ENCODE results near the gene ZDBF2. TPM values are rescaled to one million over a fixed set of nuclear protein-coding genes. Genes with fewer than 3 reads are reported as not detected.

The ZDBF2 gene
- total RNA-seq, 1 experiment from 2014 or later: 0.75 TPM

DNA sequence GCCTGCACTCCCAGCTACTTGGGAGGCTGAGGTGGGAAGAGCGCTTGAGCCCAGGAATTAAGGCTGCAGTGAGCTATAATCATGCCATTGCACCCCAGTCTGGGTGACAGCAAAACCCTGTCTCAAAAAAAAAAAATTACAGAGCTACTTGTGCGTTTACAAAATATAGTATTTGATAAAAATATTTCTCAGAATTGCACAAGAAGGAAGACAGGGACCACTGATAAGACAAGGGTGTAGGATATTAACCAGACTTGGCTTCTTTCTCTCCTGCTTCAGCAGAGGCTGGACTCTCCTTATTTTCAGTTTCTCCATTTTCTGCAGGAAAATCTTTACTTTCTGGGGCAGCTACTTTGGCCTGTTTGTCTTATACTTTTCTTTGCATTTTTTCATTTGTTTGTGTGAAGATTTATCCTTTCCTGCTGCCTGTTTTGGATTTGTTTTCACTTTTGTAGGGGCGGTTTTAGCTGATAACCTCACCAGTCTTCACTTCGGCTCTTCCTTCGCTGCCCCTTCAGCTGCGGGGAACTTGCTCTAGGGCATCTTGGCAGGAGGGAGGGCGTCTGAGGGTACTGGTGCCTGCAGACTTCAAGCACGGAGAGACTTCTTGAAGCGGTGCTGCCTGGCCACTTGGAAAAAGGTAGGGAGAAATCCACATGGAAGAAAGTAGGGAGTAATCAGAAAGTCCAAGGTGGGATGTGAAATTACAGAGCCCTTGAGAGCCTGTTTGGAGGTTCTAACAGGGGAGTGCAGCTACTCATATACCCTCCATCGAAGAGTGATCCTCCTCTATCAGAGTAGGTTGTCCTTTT lies 14.9 kb upstream of the ZDBF2 start:
- H3K27me3 ChIP-seq (replicated peaks; ENCODE audit: insufficient read depth, low read depth, low read length, poor library complexity): peaks cover 90% of the 10 kb centered on the region
- BruUV-seq (replicated peaks): no TSS peak

DNA sequence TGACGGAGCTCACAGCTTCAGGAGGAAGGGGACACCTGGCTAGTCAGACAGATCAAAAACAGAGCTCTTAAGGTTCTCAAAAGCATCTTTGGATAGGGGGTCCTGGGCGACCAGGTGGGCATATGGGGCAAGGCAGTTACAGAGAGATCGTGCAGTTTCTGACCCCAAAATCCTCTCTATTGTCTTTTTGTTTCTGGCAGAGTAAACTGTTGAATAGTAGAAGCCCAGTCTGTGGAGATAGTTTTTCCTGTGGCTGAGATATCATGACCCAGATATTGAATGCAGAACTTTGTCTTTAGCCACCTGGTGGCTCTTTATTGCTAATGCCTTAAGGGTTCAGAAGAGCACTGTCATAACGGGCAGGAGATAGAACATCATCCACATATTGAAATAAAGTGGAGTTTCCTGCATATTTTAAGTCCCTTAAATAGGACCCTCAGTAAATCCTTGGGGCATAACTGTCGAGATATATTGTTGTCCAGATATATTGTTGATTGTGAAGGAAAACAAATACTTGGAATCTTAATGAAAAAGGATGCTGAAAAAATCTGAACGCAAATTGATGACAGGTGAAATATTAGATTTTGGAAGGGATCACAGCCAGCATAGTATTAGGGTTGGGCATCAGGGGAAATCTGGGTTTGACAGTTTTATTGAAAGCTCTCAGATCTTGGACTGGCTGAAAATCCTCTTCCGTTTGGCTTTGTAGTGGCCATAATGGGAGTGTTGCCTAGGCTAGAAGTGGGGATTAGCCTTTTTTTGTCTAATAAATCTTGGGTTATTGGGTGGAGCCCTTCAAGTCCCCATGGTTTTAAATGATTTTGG lies 14.1 kb upstream of the ZDBF2 start:
- Histone ChIP-seq H3K9me3 (ENCODE audit: low read depth, low read length, poor library complexity, severe bottlenecking) (no peaks in the 10 kb centered on the region), H3K4me3 (ENCODE audit: low read depth, low read length, poor library complexity, severe bottlenecking) (no peak overlapping the region), H3K27me3 (replicated peaks; ENCODE audit: insufficient read depth, low read depth, low read length, poor library complexity) (peaks cover 92% of the 10 kb centered on the region), H3K27ac (ENCODE audit: low read depth, low read length, poor library complexity, severe bottlenecking) (no peak overlapping the region), H3K36me3 (ENCODE audit: insufficient read depth, low read length, poor library complexity, severe bottlenecking) (no peaks in the 10 kb centered on the region), H3K4me1 (ENCODE audit: insufficient read depth, low read length, poor library complexity, severe bottlenecking) (no peaks in the 10 kb centered on the region)
- DNase-seq (ENCODE audit: low spot score): peak; percentile 31
- TF ChIP-seq, protein P1, sequence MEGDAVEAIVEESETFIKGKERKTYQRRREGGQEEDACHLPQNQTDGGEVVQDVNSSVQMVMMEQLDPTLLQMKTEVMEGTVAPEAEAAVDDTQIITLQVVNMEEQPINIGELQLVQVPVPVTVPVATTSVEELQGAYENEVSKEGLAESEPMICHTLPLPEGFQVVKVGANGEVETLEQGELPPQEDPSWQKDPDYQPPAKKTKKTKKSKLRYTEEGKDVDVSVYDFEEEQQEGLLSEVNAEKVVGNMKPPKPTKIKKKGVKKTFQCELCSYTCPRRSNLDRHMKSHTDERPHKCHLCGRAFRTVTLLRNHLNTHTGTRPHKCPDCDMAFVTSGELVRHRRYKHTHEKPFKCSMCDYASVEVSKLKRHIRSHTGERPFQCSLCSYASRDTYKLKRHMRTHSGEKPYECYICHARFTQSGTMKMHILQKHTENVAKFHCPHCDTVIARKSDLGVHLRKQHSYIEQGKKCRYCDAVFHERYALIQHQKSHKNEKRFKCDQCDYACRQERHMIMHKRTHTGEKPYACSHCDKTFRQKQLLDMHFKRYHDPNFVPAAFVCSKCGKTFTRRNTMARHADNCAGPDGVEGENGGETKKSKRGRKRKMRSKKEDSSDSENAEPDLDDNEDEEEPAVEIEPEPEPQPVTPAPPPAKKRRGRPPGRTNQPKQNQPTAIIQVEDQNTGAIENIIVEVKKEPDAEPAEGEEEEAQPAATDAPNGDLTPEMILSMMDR (conservative IDR thresholded peaks at IDR 0.05; ENCODE audit: low read depth, low read length): peak; percentile 45; the same call in 1 of the 2 replicates
- TF ChIP-seq EZH2 (IDR thresholded peaks at IDR 0.05; ENCODE audit: borderline replicate concordance, low read depth, low read length, poor library complexity, severe bottlenecking): no peak
- no TSS peak for BruUV-seq (replicated peaks)
- intact Hi-C loops (cut with micrococcal nuclease; ENCODE audit: unreplicated experiment): loop anchor here (10.0 kb wide), 1 partner anchor 96 kb away; no protein-coding TSS in a partner anchor
- CTCF ChIA-PET: no interaction called here
- POLR2A ChIA-PET (ENCODE audit: low non-redundant PET): no interaction called here

More for the DNA sequence above, 14.9 kb upstream of the ZDBF2 start:
- no peaks in the 10 kb centered on the region for H3K36me3 ChIP-seq (ENCODE audit: insufficient read depth, low read length, poor library complexity, severe bottlenecking)
- H3K27ac ChIP-seq (ENCODE audit: low read depth, low read length, poor library complexity, severe bottlenecking): no peak overlapping the region
- no peaks in the 10 kb centered on the region for H3K4me1 ChIP-seq (ENCODE audit: insufficient read depth, low read length, poor library complexity, severe bottlenecking)
- no peak for DNase-seq (ENCODE audit: low spot score)
- TF ChIP-seq, protein P1 (conservative IDR thresholded peaks at IDR 0.05; ENCODE audit: low read depth, low read length): no peak
- ChIA-PET POLR2A (ENCODE audit: low non-redundant PET) (no interaction called here), CTCF (no interaction called here)
- H3K9me3 ChIP-seq (ENCODE audit: low read depth, low read length, poor library complexity, severe bottlenecking): no peaks in the 10 kb centered on the region
- intact Hi-C loops (cut with micrococcal nuclease; ENCODE audit: unreplicated experiment): loop anchor here (10.0 kb wide), 1 partner anchor 95 kb away; no protein-coding TSS in a partner anchor
- H3K4me3 ChIP-seq (ENCODE audit: low read depth, low read length, poor library complexity, severe bottlenecking): no peak overlapping the region

DNA sequence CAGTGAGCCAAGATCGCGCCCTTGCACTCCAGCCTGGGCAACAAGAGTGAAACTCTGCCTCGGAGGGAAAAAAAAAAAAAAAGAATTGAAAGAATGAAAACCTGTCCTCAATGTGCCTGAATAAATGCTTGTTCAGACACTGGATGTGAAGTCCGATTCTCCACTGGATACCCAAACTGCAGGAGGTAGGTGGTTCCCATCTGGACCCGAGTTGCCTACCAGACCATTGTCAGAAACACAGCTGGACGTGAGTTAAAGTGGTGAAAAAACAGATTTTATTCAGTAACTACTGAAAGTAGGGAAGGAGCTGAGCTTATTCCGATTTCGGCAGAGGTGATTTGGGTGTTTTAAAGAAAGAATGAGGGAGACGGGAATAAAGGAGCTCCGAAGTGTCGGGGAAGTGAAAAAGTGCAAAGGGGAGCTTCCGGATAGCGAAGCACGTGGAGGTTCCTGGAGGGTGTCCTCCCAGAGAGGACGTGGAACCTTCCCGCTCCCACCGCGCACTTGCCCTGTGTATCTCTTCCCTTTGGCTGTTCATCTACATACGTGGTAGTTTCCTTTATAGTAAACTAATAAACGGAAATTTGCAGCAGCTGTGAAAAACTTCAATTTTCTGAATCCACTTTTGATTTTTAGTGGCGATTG lies 10.4 kb upstream of the ZDBF2 start:
- no peaks in the 10 kb centered on the region for H3K4me1 ChIP-seq (ENCODE audit: insufficient read depth, low read length, poor library complexity, severe bottlenecking)
- no peaks in the 10 kb centered on the region for H3K9me3 ChIP-seq (ENCODE audit: low read depth, low read length, poor library complexity, severe bottlenecking)
- no TSS peak for BruUV-seq (replicated peaks)
- peaks cover 96% of the 10 kb centered on the region for H3K27me3 ChIP-seq (replicated peaks; ENCODE audit: insufficient read depth, low read depth, low read length, poor library complexity)
- H3K4me3 ChIP-seq (ENCODE audit: low read depth, low read length, poor library complexity, severe bottlenecking): no peak overlapping the region
- no peaks in the 10 kb centered on the region for H3K36me3 ChIP-seq (ENCODE audit: insufficient read depth, low read length, poor library complexity, severe bottlenecking)
- intact Hi-C loops (cut with micrococcal nuclease; ENCODE audit: unreplicated experiment): loop anchor here (10.0 kb wide), 1 partner anchor 99 kb away; no protein-coding TSS in a partner anchor
- ChIA-PET POLR2A (ENCODE audit: low non-redundant PET) (no interaction called here), CTCF (no interaction called here)
- TF ChIP-seq, protein P1 (conservative IDR thresholded peaks at IDR 0.05; ENCODE audit: low read depth, low read length): no peak
- peak; percentile 69 for TF ChIP-seq EZH2 (IDR thresholded peaks at IDR 0.05; ENCODE audit: borderline replicate concordance, low read depth, low read length, poor library complexity, severe bottlenecking)
- DNase-seq (ENCODE audit: low spot score): no peak
- H3K27ac ChIP-seq (ENCODE audit: low read depth, low read length, poor library complexity, severe bottlenecking): no peak overlapping the region

Data from A673 (cell line).